ENCODE results near the gene MESD.

DNA sequence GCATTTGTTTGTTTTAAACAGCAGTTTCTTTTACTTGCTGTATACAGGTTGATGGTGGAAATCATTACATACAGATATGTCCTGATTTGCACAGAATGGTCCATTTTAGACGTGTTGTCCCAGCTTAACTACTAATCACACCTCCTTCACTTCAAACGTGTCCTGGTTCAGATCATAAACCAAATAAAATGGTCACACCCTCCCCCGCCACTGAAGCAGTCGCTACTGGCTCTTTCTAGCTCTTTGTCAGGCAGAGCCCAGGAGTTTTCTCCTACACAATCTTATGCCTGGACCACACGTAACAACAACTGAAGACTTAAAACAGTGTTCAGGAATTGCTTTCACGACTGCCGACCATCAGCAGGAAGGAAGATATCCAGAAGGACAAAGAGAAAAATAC, 73.6 kb downstream of the MESD start:
- TF ChIP-seq, protein P1, sequence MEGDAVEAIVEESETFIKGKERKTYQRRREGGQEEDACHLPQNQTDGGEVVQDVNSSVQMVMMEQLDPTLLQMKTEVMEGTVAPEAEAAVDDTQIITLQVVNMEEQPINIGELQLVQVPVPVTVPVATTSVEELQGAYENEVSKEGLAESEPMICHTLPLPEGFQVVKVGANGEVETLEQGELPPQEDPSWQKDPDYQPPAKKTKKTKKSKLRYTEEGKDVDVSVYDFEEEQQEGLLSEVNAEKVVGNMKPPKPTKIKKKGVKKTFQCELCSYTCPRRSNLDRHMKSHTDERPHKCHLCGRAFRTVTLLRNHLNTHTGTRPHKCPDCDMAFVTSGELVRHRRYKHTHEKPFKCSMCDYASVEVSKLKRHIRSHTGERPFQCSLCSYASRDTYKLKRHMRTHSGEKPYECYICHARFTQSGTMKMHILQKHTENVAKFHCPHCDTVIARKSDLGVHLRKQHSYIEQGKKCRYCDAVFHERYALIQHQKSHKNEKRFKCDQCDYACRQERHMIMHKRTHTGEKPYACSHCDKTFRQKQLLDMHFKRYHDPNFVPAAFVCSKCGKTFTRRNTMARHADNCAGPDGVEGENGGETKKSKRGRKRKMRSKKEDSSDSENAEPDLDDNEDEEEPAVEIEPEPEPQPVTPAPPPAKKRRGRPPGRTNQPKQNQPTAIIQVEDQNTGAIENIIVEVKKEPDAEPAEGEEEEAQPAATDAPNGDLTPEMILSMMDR (conservative IDR thresholded peaks at IDR 0.05; ENCODE audit: low read depth, low read length) = no peak
- no peak for TF ChIP-seq EZH2phosphoT487 (IDR thresholded peaks at IDR 0.05; ENCODE audit: borderline replicate concordance, low read length)

Data from PC-3 (cell line).